CD4-positive, alpha-beta T cell treated with Interleukin-15 for 1 hour (primary cell): Measurements from ENCODE around the gene PLCB2.

ENCODE experiments used
- DNase-seq: peaks from one replicate; pipeline ENCODE4 v3.0.0-alpha.2; 2020

The PLCB2 gene

GRCh38 chr15:40301467-40302179 lies 6.1 kb downstream of the PLCB2 start:
- no peak for DNase-seq

DNA sequence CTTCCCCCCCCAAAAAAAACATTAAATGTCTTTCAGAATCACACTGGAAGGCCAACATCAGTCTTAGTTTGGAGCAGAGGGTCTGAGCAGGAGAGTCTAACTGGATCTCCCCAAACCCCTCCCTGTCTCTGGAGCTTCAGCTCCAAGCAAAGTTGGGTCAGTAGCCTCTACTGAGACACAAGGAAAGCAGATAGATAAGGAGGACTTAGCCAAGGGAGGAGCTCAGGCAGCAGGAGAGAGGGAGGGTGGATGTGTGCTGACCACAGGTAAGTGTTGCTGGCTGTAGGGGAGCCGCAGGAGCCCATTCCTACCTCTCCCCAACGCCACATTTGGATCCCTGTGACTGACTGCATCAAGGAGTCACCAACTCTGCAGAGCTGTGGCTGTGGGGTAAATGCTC lies 7.0 kb downstream of the PLCB2 start:
- no peak for DNase-seq

DNA sequence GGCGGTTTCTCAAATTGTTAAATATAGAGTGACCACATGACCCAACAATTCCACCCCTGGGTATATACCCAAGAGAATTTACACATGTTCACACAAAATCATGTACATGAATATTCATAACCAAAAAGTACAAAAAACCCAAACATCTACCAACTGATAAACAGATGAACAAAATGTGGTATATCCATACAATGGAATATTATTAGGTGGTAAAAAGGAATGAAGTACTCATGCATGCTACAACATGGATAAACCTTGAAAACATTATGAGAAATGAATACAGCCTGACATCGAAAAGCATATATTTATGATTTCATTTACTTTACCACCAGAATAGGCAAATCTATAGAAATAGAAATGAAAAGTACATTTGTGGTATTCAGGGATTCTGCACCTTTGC lies 7.4 kb downstream of the PLCB2 start:
- no peak for DNase-seq

DNA sequence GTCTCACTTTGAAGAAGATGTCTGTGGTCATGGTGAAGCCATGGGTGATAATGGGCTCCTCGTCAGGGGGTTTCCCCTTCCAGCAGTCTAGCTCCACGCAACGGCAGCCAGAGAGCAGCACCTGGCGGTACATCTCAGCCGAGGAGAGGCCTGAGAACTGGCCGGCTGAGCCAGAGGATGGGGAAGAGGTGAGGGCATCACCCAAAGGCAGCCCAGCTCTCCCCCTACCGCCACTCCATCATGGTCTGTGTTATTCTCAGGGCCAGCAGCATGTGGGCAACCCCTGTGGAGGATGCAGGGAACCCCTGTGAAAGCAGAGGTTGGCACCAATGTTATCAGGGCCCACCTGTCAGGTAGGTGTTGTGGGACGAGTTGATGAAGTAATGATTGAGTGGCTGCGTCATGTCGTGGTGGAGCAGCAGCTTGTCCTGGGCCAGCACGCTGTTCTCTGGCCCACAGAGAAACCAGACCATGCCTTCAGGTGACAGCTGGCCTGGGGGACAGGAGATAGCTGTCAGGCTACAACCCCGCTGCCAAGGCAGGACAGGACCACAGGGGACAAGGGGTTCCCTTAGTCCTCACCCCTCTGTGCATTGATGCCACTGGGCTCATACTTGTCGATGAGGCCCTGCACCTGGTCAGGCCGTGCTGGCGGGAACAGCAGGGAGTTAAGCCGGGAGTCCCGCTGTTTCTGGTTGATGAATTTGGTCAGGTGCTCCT lies 9.4 kb downstream of the PLCB2 start:
- no peak for DNase-seq

DNA sequence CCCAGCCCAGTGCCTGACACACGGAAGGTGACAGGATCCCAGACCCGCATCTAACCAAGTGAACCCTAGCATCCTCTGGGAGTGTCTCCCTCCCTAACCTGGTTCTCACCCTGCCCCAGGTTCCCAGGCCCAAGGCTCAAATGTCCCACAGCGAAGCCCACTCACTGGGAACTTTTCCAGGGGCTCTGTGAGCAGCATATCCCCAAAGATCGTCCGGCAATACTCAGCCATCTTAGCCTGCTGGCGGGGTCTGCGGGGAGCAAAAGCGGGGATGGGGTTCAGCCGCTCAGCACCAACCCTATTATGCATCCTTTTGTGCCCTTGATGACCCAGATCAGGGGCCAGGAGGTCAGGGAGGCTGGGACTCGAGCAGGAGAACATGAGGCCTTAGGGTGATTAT lies 10.4 kb downstream of the PLCB2 start:
- DNase-seq: no peak

GRCh38 chr15:40296561-40297230 lies 11.0 kb downstream of the PLCB2 start:
- no peak for DNase-seq

DNA sequence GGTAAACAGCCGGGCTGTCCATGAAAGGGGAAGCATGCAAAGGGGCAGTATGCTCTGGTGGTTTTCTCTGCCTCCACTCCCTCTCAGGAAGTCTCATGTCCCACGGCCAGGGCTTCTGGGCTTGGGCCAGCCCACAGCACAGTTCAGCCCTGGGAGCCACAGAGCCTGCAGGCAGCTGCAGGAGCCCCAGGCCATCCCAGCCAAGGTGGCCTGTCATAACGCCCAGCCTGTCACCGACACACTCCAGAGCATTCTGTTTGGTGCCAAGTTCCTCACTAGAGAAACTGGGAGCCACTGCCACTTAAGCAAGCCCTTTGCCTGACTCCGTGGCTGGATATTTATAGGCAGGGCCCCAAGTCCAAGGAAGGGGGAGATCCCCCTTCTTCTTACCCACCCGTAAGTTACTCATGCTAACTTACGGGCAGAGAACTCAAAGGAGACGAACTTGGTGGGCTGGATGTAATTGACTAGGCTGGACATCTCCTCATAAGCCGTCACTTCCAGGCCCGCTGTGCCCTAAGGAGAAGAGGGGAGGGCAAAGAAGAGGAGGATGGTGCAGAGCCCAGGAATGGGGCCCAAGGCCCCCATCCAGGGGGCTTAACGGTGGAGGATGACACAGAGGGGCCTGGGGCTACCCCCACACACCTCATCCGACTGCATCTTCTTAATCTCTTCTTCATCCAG lies 11.7 kb downstream of the PLCB2 start:
- no peak for DNase-seq

GRCh38 chr15:40295297-40295696 lies 12.4 kb downstream of the PLCB2 start:
- DNase-seq: no peak

DNA sequence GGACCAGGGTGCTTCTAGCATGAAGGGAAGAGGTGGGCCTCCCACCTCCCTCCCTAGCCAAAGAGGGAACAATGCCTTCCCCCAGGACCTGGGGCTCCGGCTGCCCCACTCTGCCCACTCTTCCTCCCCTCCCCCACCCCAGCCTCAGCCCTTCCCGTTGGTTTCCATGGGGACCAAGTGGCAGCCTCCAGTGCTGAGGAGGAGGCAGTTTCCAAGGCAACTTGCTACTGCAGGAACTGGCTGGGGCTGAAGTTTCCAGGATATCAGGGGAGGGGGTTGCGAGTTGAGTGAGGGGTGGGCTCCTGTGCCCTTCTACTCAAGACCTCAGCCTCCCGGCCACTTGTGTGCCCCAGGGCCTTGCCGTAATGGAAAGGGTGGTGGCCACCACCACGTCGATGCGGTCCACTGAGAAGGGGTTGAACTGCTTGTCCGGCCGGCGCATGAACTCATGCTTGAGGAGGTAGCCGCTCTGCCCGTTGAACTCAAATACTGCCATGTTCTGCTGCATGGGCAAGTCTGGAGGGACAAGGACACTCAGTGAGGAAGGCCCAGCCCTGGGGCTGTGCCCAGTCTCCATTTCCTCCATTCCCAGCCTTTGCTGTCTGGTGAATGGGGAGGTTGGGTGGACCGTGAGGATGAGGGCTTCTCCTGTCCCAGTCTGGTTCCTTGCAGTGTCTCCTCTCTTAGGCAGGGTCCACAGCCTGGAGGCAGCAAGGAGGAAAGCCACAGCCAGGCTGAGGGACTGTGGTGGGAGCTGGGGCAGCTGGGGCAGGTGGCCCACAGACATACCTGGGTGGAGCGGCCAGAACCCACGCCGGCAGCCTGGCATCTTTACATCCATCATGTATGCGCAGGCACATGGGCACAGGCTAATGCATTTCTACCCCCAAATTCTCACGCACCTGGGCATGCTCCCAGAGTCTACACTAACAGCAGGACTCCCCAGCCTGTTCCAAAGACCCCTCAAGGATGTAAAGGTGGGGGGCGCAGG lies 13.5 kb downstream of the PLCB2 start:
- no peak for DNase-seq

- no peak for DNase-seq
Measured at GRCh38 chr15:40293006-40293405, 14.7 kb downstream of the PLCB2 start.

- no peak for DNase-seq
Measured at GRCh38 chr15:40292246-40292645, 15.5 kb downstream of the PLCB2 start.

- DNase-seq: no peak
Measured at GRCh38 chr15:40290918-40291574, 16.7 kb downstream of the PLCB2 start.

- no peak for DNase-seq
Measured at GRCh38 chr15:40290545-40290917, 17.2 kb downstream of the PLCB2 start.

DNA sequence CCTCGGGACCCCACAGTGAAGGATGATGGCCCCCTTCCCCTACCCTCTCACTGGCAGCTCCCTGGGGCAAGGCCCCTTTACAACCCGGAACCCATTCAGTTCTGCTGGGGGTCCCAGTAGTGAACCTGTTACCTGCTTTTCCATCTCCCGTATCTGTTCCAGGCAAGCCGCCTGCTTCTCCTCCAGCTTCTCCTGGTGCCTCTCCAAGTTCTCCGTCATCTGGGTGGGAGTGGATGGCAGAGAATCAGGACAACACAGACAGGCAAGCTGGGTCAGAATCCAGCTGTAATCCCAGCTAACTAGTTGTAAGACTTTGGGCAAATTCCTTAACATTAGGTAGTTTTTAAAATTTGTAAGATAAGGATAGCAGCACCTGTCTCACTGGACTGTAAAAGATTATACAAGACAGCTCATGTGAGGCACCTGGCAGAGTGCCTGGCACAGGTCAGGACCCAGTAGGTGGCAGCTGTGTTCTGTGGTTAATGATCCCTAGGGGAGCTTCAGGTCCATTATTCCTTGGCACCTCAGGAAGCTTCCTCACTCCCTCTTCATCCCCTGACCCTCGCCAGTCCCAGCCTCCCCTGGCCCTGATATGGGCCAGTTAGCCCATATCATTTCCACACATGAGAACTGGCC lies 18.5 kb downstream of the PLCB2 start:
- no peak for DNase-seq

DNA sequence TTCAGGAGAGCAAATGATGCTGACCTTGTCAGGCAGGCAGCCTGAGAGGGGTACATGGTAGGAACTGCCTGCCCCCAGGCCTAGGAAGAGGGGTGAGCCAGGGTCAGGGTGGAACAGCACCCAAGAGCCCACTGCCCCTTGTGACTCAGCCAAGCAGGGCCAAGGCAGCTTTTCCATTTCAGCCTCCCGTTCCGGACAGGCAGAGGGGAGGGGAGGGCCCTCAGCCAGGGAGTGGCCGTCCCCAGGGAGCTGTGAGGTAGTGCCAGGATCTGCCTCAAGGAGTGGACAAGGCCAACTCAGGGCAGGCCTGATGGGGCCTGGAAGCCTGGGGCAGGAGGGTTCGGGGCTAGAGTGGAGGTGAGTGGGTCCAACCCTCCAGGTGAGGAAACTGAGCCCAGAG lies 19.8 kb downstream of the PLCB2 start:
- DNase-seq: no peak

DNA sequence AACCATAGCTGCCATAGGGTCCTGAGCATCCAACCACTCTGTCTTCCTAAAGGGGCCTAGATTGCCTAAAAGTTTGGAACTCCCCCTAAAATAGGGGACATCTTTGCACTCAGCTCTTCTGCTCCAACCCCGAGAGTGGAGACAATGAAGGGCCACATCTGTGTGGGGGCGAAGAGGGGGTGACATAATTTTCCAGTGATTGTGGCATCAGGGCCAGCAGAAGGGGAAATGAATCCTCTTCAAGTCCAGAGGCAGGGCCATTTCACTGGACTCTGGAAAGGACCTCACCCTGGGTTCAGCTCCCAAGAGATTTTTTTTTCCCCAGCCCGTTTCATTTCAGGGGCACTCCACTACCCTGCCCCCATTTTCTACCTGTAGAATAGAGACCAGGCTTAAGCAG lies 20.2 kb downstream of the PLCB2 start:
- no peak for DNase-seq

- DNase-seq: no peak
Measured at GRCh38 chr15:40286794-40287193, 20.9 kb downstream of the PLCB2 start.

DNA sequence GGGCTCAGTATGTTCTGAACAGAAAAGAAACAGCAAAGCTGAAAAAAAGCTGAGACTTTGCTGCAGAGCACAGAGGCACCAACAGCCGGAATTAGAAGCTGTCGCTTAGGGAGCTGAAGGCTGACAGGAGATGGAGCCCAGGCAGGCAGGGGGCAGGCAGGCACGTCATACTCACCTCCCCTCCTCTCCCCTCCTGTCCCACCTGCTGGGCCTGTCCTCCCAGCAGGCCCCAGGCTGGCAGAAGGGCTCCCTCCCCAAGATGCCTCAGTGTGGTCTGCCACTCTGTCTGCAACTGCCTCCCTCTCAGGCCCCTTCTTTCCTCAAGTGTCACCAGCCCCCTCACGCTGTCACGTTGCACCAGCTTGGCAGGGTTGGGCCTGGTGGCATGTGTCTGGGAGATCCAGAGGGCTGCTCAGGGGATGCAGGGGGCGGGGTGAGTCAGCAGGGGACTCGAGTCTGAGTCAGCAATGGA lies 21.6 kb downstream of the PLCB2 start:
- no peak for DNase-seq

DNA sequence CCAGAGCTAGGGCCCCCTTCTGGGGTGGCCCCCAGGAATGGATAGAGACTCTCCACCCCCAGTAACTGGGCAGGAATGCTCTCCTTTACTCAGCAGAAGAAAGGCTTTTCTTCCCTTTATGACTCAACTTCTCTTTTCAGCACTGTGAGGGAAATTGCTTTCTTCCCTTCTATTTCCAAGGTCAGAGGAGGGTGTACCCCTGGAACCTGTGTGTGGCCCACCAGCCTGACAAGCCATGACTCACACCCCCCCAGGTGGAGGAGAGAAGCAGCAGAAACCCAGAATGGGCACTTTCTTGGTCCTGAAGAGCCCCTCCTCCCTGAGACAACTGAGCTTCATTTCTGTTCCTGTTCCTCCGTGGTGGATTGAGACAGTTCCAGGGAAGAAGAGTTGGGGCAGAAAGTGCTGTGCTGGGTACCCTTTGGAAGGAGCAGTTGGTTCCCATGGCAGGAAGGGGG lies 22.2 kb downstream of the PLCB2 start:
- DNase-seq: no peak

GRCh38 chr15:40285151-40285550 lies 22.6 kb downstream of the PLCB2 start:
- DNase-seq: no peak
